ENCODE results near the gene DDR2.

Gene DDR2

DNA sequence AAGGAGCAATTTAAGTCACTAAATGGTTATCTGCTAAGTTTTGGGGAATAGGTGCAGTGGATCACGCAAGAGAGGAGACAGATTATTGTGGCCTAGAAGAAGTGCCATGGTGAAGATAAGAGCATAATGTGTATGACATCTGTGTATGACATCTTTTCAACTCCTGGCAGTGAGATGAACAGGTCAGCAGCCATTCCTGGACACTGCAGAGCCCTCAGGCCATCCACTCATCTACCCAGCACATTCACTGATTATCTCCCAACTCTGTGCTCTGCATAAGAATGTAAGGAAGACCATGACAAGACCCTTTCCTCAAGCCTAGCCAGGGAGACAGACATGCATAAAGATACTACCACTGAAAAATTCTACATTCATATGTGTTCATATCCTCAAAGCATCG, 73.7 kb downstream of the DDR2 start:
- no peak overlapping the region for H3K4me2 ChIP-seq (ENCODE audit: low read depth, low read length)
- H4K20me1 ChIP-seq (ENCODE audit: insufficient read depth, low read length) = no peaks in the 10 kb centered on the region
- TF ChIP-seq, protein P1, sequence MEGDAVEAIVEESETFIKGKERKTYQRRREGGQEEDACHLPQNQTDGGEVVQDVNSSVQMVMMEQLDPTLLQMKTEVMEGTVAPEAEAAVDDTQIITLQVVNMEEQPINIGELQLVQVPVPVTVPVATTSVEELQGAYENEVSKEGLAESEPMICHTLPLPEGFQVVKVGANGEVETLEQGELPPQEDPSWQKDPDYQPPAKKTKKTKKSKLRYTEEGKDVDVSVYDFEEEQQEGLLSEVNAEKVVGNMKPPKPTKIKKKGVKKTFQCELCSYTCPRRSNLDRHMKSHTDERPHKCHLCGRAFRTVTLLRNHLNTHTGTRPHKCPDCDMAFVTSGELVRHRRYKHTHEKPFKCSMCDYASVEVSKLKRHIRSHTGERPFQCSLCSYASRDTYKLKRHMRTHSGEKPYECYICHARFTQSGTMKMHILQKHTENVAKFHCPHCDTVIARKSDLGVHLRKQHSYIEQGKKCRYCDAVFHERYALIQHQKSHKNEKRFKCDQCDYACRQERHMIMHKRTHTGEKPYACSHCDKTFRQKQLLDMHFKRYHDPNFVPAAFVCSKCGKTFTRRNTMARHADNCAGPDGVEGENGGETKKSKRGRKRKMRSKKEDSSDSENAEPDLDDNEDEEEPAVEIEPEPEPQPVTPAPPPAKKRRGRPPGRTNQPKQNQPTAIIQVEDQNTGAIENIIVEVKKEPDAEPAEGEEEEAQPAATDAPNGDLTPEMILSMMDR (IDR thresholded peaks at IDR 0.05; ENCODE audit: low read length) = no peak
- TF ChIP-seq EZH2 (optimal IDR thresholded peaks at IDR 0.05; ENCODE audit: low read depth, low read length) = no peak
- TF ChIP-seq EZH2phosphoT487 (IDR thresholded peaks at IDR 0.05; ENCODE audit: low read length) = no peak

DNA sequence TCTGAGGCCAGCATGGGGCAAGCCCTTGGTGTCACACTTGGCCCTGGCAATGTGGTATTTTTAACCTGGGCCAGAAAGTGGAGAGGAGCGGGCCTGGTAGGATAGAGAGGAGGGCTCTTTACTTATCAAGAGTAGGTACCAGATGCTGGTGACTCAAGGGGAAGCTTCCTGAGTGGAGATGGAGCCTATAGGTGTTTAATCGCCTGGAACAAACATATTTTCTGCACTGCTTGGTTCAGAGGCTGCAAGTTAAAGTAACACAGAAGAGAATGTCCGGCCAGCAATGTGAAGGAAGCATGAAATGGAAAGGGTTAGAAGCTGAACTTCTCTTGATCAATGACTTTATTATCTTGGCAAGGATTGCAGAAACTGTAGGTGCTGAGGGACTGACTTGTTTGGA, 74.3 kb downstream of the DDR2 start:
- H3K36me3 ChIP-seq (replicated peaks; ENCODE audit: insufficient read depth, low read length) = no peaks in the 10 kb centered on the region
- H4K20me1 ChIP-seq (ENCODE audit: insufficient read depth, low read length) = no peaks in the 10 kb centered on the region

More for the DNA sequence above, 73.7 kb downstream of the DDR2 start:
- no peaks in the 10 kb centered on the region for H3K79me2 ChIP-seq (ENCODE audit: low read length)
- H3K4me1 ChIP-seq (ENCODE audit: low read length) = no peaks in the 10 kb centered on the region
- H3K36me3 ChIP-seq (replicated peaks; ENCODE audit: insufficient read depth, low read length) = no peaks in the 10 kb centered on the region
- no peak overlapping the region for H3K9ac ChIP-seq (ENCODE audit: low read length)
- no peak overlapping the region for H2AFZ ChIP-seq (ENCODE audit: low read length)
- H3F3A ChIP-seq (ENCODE audit: insufficient read depth, low read length) = no peaks in the 10 kb centered on the region
- DNase-seq = no peak
- no peaks in the 10 kb centered on the region for H3K9me2 ChIP-seq (replicated peaks; ENCODE audit: insufficient read depth, low read length)
- no peaks in the 10 kb centered on the region for H3K9me3 ChIP-seq (replicated peaks; ENCODE audit: insufficient read depth, low read length)
- H3K4me3 ChIP-seq (ENCODE audit: low read length) = no peak overlapping the region
- no peaks in the 10 kb centered on the region for H3K27me3 ChIP-seq (replicated peaks; ENCODE audit: insufficient read depth, low read length)
- H3K27ac ChIP-seq (ENCODE audit: low read length) = no peak overlapping the region

DNA sequence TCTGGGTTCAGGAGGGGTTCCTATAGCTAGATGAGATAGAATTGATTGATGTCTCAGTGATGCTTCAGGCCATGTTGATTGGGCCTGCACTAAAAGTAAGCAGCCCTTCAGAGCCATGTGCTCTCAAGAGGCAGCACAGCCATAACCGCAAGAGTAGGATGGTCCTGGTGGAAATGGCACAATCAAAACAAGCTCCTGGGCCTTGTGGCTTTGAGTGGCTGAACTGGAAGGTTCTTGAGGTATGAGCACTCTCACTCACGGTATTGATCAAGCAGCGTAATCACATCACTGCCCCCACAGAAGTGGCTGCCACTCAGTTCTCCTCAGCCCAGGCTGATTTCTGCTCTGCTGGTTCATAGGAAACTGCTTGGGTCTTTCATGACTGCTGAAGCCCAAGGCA, 76.0 kb downstream of the DDR2 start:
- no peak for TF ChIP-seq EZH2phosphoT487 (IDR thresholded peaks at IDR 0.05; ENCODE audit: low read length)
- TF ChIP-seq EZH2 (optimal IDR thresholded peaks at IDR 0.05; ENCODE audit: low read depth, low read length) = no peak
- TF ChIP-seq, protein P1 (IDR thresholded peaks at IDR 0.05; ENCODE audit: low read length) = no peak
- H3K36me3 ChIP-seq (replicated peaks; ENCODE audit: insufficient read depth, low read length) = no peaks in the 10 kb centered on the region
- no peak overlapping the region for H2AFZ ChIP-seq (ENCODE audit: low read length)
- no peak for DNase-seq
- no peaks in the 10 kb centered on the region for H3K9me2 ChIP-seq (replicated peaks; ENCODE audit: insufficient read depth, low read length)
- no peak overlapping the region for H3K9ac ChIP-seq (ENCODE audit: low read length)
- H3K4me3 ChIP-seq (ENCODE audit: low read length) = no peak overlapping the region
- H3K27me3 ChIP-seq (replicated peaks; ENCODE audit: insufficient read depth, low read length) = no peaks in the 10 kb centered on the region
- no peak overlapping the region for H3K27ac ChIP-seq (ENCODE audit: low read length)
- no peaks in the 10 kb centered on the region for H3K79me2 ChIP-seq (ENCODE audit: low read length)
- H4K20me1 ChIP-seq (ENCODE audit: insufficient read depth, low read length) = no peaks in the 10 kb centered on the region
- no peaks in the 10 kb centered on the region for H3K4me1 ChIP-seq (ENCODE audit: low read length)
- H3K9me3 ChIP-seq (replicated peaks; ENCODE audit: insufficient read depth, low read length) = no peaks in the 10 kb centered on the region
- H3F3A ChIP-seq (ENCODE audit: insufficient read depth, low read length) = no peaks in the 10 kb centered on the region
- H3K4me2 ChIP-seq (ENCODE audit: low read depth, low read length) = no peak overlapping the region

More for the DNA sequence above, 74.3 kb downstream of the DDR2 start:
- TF ChIP-seq EZH2 (optimal IDR thresholded peaks at IDR 0.05; ENCODE audit: low read depth, low read length) (no peak), EZH2phosphoT487 (IDR thresholded peaks at IDR 0.05; ENCODE audit: low read length) (no peak)
- TF ChIP-seq, protein P1 (IDR thresholded peaks at IDR 0.05; ENCODE audit: low read length) = no peak
- no peaks in the 10 kb centered on the region for H3K79me2 ChIP-seq (ENCODE audit: low read length)
- H3K4me3 ChIP-seq (ENCODE audit: low read length) = no peak overlapping the region
- no peak overlapping the region for H2AFZ ChIP-seq (ENCODE audit: low read length)
- no peak overlapping the region for H3K9ac ChIP-seq (ENCODE audit: low read length)
- H3K27me3 ChIP-seq (replicated peaks; ENCODE audit: insufficient read depth, low read length) = no peaks in the 10 kb centered on the region
- no peak for DNase-seq
- H3K4me1 ChIP-seq (ENCODE audit: low read length) = no peaks in the 10 kb centered on the region
- H3K9me2 ChIP-seq (replicated peaks; ENCODE audit: insufficient read depth, low read length) = no peaks in the 10 kb centered on the region
- no peak overlapping the region for H3K27ac ChIP-seq (ENCODE audit: low read length)
- H3F3A ChIP-seq (ENCODE audit: insufficient read depth, low read length) = no peaks in the 10 kb centered on the region
- H3K4me2 ChIP-seq (ENCODE audit: low read depth, low read length) = no peak overlapping the region
- H3K9me3 ChIP-seq (replicated peaks; ENCODE audit: insufficient read depth, low read length) = no peaks in the 10 kb centered on the region
